Measurements from ENCODE around the gene SLITRK2. TPM values are rescaled to one million over a fixed set of nuclear protein-coding genes. Genes with fewer than 3 reads are reported as not detected.
A peak's percentile ranks its signal among the peaks of the same experiment; 100 is the strongest.

Gene SLITRK2
- total RNA-seq, 1 donor from 2014 or later, result 0.26 TPM

- Mint-ChIP-seq H3K4me3 (no peak overlapping the region), H3K9me3 (peaks cover 14% of the 10 kb centered on the region), H3K4me1 (no peaks in the 10 kb centered on the region), H3K27me3 (ENCODE audit: insufficient read depth, low read depth) (no peaks in the 10 kb centered on the region), H3K27ac (no peak overlapping the region), H3K36me3 (no peaks in the 10 kb centered on the region)
- Histone ChIP-seq H3K36me3 (no peaks in the 10 kb centered on the region), H3K4me1 (no peaks in the 10 kb centered on the region), H3K4me2 (no peak overlapping the region), H3K27me3 (no peaks in the 10 kb centered on the region), H2AFZ (replicated peaks) (no peak overlapping the region), H3K27ac (no peak overlapping the region), H3K9me3 (ENCODE audit: low read depth) (peaks cover 9% of the 10 kb centered on the region), H3F3A (ENCODE audit: low read depth) (no peaks in the 10 kb centered on the region), H3K4me3 (no peak overlapping the region), H3K9ac (no peak overlapping the region), H3K79me2 (ENCODE audit: low read depth) (no peaks in the 10 kb centered on the region), H4K20me1 (ENCODE audit: low read depth) (no peaks in the 10 kb centered on the region)
- no peak for TF ChIP-seq CTCF (IDR thresholded peaks at IDR 0.05)
- TF ChIP-seq EZH2phosphoT487 (IDR thresholded peaks at IDR 0.05), result no peak
- DNase-seq (ENCODE audit: low spot score), result no peak
These were observed 14.1 kb upstream of the SLITRK2 start for GRCh38 chrX:145803508-145803907.

GRCh38 chrX:145813081-145813480 is 4.5 kb upstream of the SLITRK2 start:
- H3K27ac ChIP-seq, result no peak overlapping the region
- Mint-ChIP-seq H3K4me3 (no peak overlapping the region), H3K9me3 (peaks cover 6% of the 10 kb centered on the region), H3K27ac (no peak overlapping the region), H3K27me3 (ENCODE audit: insufficient read depth, low read depth) (peaks cover 7% of the 10 kb centered on the region), H3K36me3 (no peaks in the 10 kb centered on the region), H3K4me1 (no peaks in the 10 kb centered on the region)
- no peak overlapping the region for H2AFZ ChIP-seq (replicated peaks)
- no peak overlapping the region for H3K9ac ChIP-seq
- peaks cover 64% of the 10 kb centered on the region for H3K27me3 ChIP-seq
- no peaks in the 10 kb centered on the region for H3K36me3 ChIP-seq
- H3K79me2 ChIP-seq (ENCODE audit: low read depth), result no peaks in the 10 kb centered on the region
- no peaks in the 10 kb centered on the region for H3K9me3 ChIP-seq (ENCODE audit: low read depth)
- DNase-seq (ENCODE audit: low spot score), result no peak
- no peaks in the 10 kb centered on the region for H3K4me1 ChIP-seq
- no peaks in the 10 kb centered on the region for H4K20me1 ChIP-seq (ENCODE audit: low read depth)
- no peak overlapping the region for H3K4me3 ChIP-seq
- no peak for TF ChIP-seq EZH2 (IDR thresholded peaks at IDR 0.05)
- no peak for TF ChIP-seq EZH2phosphoT487 (IDR thresholded peaks at IDR 0.05)
- TF ChIP-seq CTCF (IDR thresholded peaks at IDR 0.05), result no peak
- no peak overlapping the region for H3K4me2 ChIP-seq
- no peaks in the 10 kb centered on the region for H3F3A ChIP-seq (ENCODE audit: low read depth)

GRCh38 chrX:145816601-145817315 is 871 bp upstream of the SLITRK2 start:
- H3K27me3 ChIP-seq, result peaks cover 100% of the 10 kb centered on the region
- Mint-ChIP-seq H3K4me1 (peaks cover 8% of the 10 kb centered on the region), H3K27me3 (ENCODE audit: insufficient read depth, low read depth) (peaks cover 33% of the 10 kb centered on the region), H3K9me3 (peaks cover 16% of the 10 kb centered on the region), H3K27ac (no peak overlapping the region), H3K36me3 (no peaks in the 10 kb centered on the region), H3K4me3 (peak overlapping the region; percentile 83)
- TF ChIP-seq EZH2phosphoT487 (IDR thresholded peaks at IDR 0.05), result peak; percentile 51
- TF ChIP-seq EZH2 (IDR thresholded peaks at IDR 0.05), result peak; percentile 12
- no peak for TF ChIP-seq CTCF (IDR thresholded peaks at IDR 0.05)
- H4K20me1 ChIP-seq (ENCODE audit: low read depth), result no peaks in the 10 kb centered on the region
- H2AFZ ChIP-seq (replicated peaks), result no peak overlapping the region
- H3K27ac ChIP-seq, result no peak overlapping the region
- H3K9ac ChIP-seq, result no peak overlapping the region
- no peaks in the 10 kb centered on the region for H3K4me1 ChIP-seq
- no peaks in the 10 kb centered on the region for H3F3A ChIP-seq (ENCODE audit: low read depth)
- no peaks in the 10 kb centered on the region for H3K79me2 ChIP-seq (ENCODE audit: low read depth)
- no peaks in the 10 kb centered on the region for H3K9me3 ChIP-seq (ENCODE audit: low read depth)
- peak overlapping the region; percentile 53 for H3K4me3 ChIP-seq
- H3K36me3 ChIP-seq, result no peaks in the 10 kb centered on the region
- H3K4me2 ChIP-seq, result peak overlapping the region; percentile 85
- DNase-seq (ENCODE audit: low spot score), result peak; percentile 4

Data from neural progenitor cell (in vitro differentiated cells).